GM23338 (cell line): ENCODE results near the gene RTL1. TPM values are rescaled to one million over a fixed set of nuclear protein-coding genes. Genes with fewer than 3 reads are reported as not detected.

Experiments
- ATAC-seq: fragments of 200-7000 bp; cut with Tn5 transposase; 3 replicates; pipeline ENCODE4 v1.9.1; 2020
- DNase-seq: peaks from one replicate; pipeline ENCODE4 v3.0.0-alpha.2; 2015; ENCODE audit warnings: low spot score
- H2AFZ ChIP-seq: fragments of 200-600 bp; sonication (generic); 2 replicates; pipeline ENCODE4 v1.8.0; 2016; ENCODE audit warnings: antibody characterized with exemption, mild to moderate bottlenecking, moderate library complexity
- H3F3A ChIP-seq: fragments of 200-600 bp; sonication (generic); replicated peaks from 2 replicates; pipeline ENCODE4 v1.8.0; 2017; ENCODE audit warnings: antibody characterized with exemption, mixed run types, low read depth
- H3K27ac ChIP-seq: fragments of 200-600 bp; sonication (generic); 2 replicates; pipeline ENCODE4 v1.6.1; 2016; ENCODE audit warnings: low read depth
- H3K27me3 ChIP-seq: fragments of 200-600 bp; sonication (generic); 2 replicates; pipeline ENCODE4 v1.8.0; 2016; ENCODE audit warnings: mild to moderate bottlenecking, mixed run types, moderate library complexity; ENCODE audit not compliant: insufficient read depth
- H3K36me3 ChIP-seq: fragments of 200-600 bp; sonication (generic); 2 replicates; pipeline ENCODE4 v1.8.0; 2016; ENCODE audit warnings: mild to moderate bottlenecking; ENCODE audit not compliant: insufficient read depth
- H3K4me1 ChIP-seq: fragments of 200-600 bp; sonication (generic); 2 replicates; pipeline ENCODE4 v1.8.0; 2016; ENCODE audit warnings: mild to moderate bottlenecking, moderate library complexity; ENCODE audit not compliant: insufficient read depth
- H3K4me2 ChIP-seq: fragments of 200-600 bp; sonication (generic); 2 replicates; pipeline ENCODE4 v1.7.1; 2017; ENCODE audit warnings: mixed run types
- H3K4me3 ChIP-seq: fragments of 200-600 bp; sonication (generic); 2 replicates; pipeline ENCODE4 v1.6.1; 2016; ENCODE audit warnings: mixed run types
- H3K79me2 ChIP-seq: fragments of 200-600 bp; sonication (generic); replicated peaks from 2 replicates; pipeline ENCODE4 v1.8.0; 2017; ENCODE audit warnings: mild to moderate bottlenecking; ENCODE audit not compliant: insufficient read depth
- H3K9me2 ChIP-seq: fragments of 200-600 bp; sonication (generic); 2 replicates; pipeline ENCODE4 v1.8.0; 2017; ENCODE audit not compliant: insufficient read depth
- H4K20me1 ChIP-seq: fragments of 200-600 bp; sonication (generic); replicated peaks from 2 replicates; pipeline ENCODE4 v1.8.0; 2017; ENCODE audit warnings: mild to moderate bottlenecking; ENCODE audit not compliant: insufficient read depth
- H3K27ac Mint-ChIP-seq: 2 replicates; pipeline ENCODE4 v1.8.0; 2020; ENCODE audit warnings: inconsistent platforms, mild to moderate bottlenecking, moderate library complexity, mixed read lengths
- H3K27me3 Mint-ChIP-seq: 3 replicates; pipeline ENCODE4 v1.8.0; 2022; ENCODE audit warnings: low read depth, mild to moderate bottlenecking, moderate library complexity, mixed read lengths, inconsistent platforms; ENCODE audit not compliant: insufficient read depth, poor library complexity
- H3K36me3 Mint-ChIP-seq: 3 replicates; pipeline ENCODE4 v1.8.0; 2021; ENCODE audit warnings: low read depth, mild to moderate bottlenecking, inconsistent platforms, moderate library complexity, mixed read lengths
- H3K4me1 Mint-ChIP-seq: 3 replicates; pipeline ENCODE4 v1.8.0; 2020; ENCODE audit warnings: mild to moderate bottlenecking, inconsistent platforms, mixed read lengths
- H3K4me3 Mint-ChIP-seq: 3 replicates; pipeline ENCODE4 v1.8.0; 2021; ENCODE audit warnings: moderate library complexity, mild to moderate bottlenecking, inconsistent platforms, mixed read lengths
- H3K9me3 Mint-ChIP-seq: 3 replicates; pipeline ENCODE4 v1.8.0; 2020; ENCODE audit warnings: moderate library complexity, mild to moderate bottlenecking, inconsistent platforms, mixed read lengths
- EZH2 ChIP-seq: fragments of 200-600 bp; sonication (generic); IDR thresholded peaks from one replicate; pipeline ENCODE4 v1.8.0; 2017; ENCODE audit warnings: antibody characterized with exemption, mild to moderate bottlenecking, low read depth; ENCODE audit not compliant: unreplicated experiment
- EZH2phosphoT487 ChIP-seq: fragments of 200-600 bp; sonication (generic); IDR thresholded peaks from one replicate; pipeline ENCODE4 v1.8.1; 2018; ENCODE audit warnings: antibody characterized with exemption; ENCODE audit not compliant: unreplicated experiment
- JUNB ChIP-seq: IDR thresholded peaks from one replicate; pipeline ENCODE4 v1.6.1; 2016; ENCODE audit warnings: antibody characterized with exemption; ENCODE audit not compliant: unreplicated experiment
- NANOG ChIP-seq: IDR thresholded peaks from 2 replicates; pipeline ENCODE4 v1.6.1; 2016; ENCODE audit warnings: antibody characterized with exemption, borderline replicate concordance
- ZNF114 ChIP-seq: fragments of 250-450 bp; sonication (Bioruptor Pico); IDR thresholded peaks from 2 replicates; pipeline ENCODE4 v1.5.0; 2020; ENCODE audit warnings: mild to moderate bottlenecking, moderate library complexity
- ZNF331 ChIP-seq: fragments of 250-450 bp; sonication (Bioruptor Pico); IDR thresholded peaks from 2 replicates; pipeline ENCODE4 v1.5.0; 2020; ENCODE audit warnings: low read depth, mild to moderate bottlenecking, moderate library complexity
- polyA plus RNA-seq: library from polyadenylated mRNA; unstranded; fragments of >200 nt; fragmentation: Nextera tagmentation; extraction: Ambion mirVana; gene quantifications from 2 replicates; pipeline ENCODE4 v1.2.1, GENCODE V29; 2016
- total RNA-seq: library from RNA; depleted of rRNA; stranded (reverse); fragments of >200 nt; shearing (Covaris generic); gene quantifications from 2 replicates; pipeline ENCODE4 v1.2.3, GENCODE V29; 2014
- TF ChIP-seq, protein P1 (sequence below): fragments of 250-450 bp; sonication (Bioruptor Pico); IDR thresholded peaks from 2 replicates; pipeline ENCODE4 v1.5.0; 2020; ENCODE audit warnings: mild to moderate bottlenecking, moderate library complexity
- TF ChIP-seq, protein P2 (sequence below): IDR thresholded peaks from 2 replicates; pipeline ENCODE4 v1.6.1; 2016; ENCODE audit warnings: antibody characterized with exemption

Gene RTL1
- total and polyA plus RNA-seq, 2 experiments from 2014 or later, result not detected

DNA sequence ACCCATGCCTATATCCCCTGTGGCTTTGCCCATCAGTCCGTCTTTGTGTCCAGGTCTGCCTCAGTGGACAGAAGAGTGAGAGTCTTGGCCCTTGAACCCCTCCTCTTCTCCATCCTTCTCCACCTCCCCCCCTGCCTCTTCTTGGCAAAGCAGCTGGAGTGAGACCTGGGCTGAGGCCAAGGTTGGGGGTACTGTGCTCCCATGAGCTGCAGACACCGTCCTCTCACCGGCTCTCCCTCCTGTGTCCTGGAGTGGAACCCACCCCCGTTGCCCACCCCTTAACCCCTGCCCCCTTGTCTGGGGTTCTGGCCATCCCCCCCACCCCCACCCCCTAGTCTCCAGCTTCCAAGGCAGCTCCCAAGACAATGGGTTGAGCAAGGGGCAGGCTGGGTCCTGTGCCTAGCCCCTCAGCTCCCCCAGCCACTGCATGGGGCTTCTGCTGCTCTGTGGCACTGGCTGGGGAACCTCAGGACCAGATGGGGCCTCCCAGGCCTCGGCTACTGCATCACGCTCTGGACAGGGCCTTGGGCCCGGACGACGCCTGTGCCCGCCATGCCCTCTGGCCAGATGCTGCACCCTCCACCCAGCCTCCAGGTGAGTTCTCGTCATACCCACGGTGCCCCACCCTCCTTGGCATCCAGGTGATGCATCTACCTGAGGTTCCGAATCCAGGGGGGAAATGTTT is 35.7 kb downstream of the RTL1 start:
- Histone ChIP-seq H2AFZ (no peak overlapping the region), H3K9me2 (no peaks in the 10 kb centered on the region), H3K4me3 (no peak overlapping the region), H3K79me2 (no peaks in the 10 kb centered on the region), H3K4me2 (no peak overlapping the region), H3K27me3 (no peaks in the 10 kb centered on the region), H3F3A (no peaks in the 10 kb centered on the region), H3K27ac (no peak overlapping the region), H3K36me3 (no peaks in the 10 kb centered on the region; the same call in 1 of the 2 replicates), H3K4me1 (no peaks in the 10 kb centered on the region), H4K20me1 (no peaks in the 10 kb centered on the region)
- Mint-ChIP-seq H3K4me1 (no peaks in the 10 kb centered on the region), H3K36me3 (peaks cover 2% of the 10 kb centered on the region), H3K9me3 (peaks cover 17% of the 10 kb centered on the region), H3K27ac (no peak overlapping the region), H3K27me3 (peaks cover 20% of the 10 kb centered on the region), H3K4me3 (no peak overlapping the region)
- DNase-seq, result no peak
- TF ChIP-seq EZH2phosphoT487 (no peak), NANOG (no peak)
- ATAC-seq, result no peak

DNA sequence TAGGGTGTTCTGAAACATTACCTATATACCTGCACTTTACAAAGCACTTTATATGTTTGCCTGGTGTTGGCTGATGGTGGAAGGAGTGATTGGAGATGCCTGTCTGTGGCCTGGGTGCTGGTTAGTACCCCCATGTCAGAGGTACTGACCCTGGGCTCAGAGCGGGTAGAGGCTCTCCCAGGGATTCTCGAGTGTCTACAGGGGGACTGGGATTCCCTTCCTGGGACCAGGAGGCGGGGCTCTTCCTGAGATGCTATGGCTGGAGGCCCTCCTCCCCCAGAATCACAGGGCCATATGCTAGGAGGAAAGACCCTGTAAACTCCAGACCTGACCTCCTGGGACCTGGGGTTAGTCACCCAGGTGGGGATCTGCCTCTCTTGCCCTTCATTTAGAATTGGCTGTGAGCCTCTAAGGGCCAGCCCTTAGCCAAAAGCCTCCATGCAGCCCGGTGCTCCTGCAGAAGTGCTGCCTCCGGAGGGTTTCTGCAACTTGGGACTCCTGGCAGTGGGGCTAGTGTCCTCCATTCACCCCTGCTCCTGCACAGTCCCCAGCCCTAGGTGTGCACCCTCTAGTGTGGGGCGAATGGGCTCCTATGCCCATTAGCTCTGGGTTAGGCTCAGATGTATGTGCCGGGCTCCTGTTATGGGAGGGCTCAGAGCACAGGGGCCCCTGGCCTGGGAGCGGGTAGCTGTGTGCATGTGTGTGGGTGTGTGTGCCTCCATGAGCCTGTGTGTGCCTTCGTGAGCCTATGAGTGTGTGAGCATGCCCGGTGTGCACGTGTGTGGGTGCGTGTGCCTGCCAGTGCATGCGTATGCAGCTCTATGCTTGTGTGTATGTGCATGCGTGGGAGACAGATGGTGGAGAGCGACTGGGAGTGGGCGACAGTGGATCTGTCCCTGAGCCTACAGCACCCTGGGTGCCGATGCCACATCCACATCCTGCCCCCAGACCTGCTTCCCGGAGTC is 36.6 kb downstream of the RTL1 start:
- no peak for DNase-seq
- Histone ChIP-seq H3F3A (no peaks in the 10 kb centered on the region), H2AFZ (no peak overlapping the region), H3K4me2 (no peak overlapping the region), H3K4me1 (no peaks in the 10 kb centered on the region), H3K79me2 (no peaks in the 10 kb centered on the region), H3K36me3 (no peaks in the 10 kb centered on the region; the same call in 1 of the 2 replicates), H4K20me1 (no peaks in the 10 kb centered on the region), H3K9me2 (0 out of 2 replicates have a peak, but pooled peaks cover 6% of the 10 kb centered on the region), H3K27me3 (no peaks in the 10 kb centered on the region), H3K4me3 (no peak overlapping the region), H3K27ac (no peak overlapping the region)
- Mint-ChIP-seq H3K27ac (no peak overlapping the region), H3K4me3 (no peak overlapping the region), H3K36me3 (no peaks in the 10 kb centered on the region), H3K4me1 (no peaks in the 10 kb centered on the region), H3K9me3 (peaks cover 14% of the 10 kb centered on the region), H3K27me3 (peaks cover 17% of the 10 kb centered on the region)
- TF ChIP-seq ZNF331 (CRISPR knock-in tag), result no peak
- TF ChIP-seq ZNF114, result no peak
- TF ChIP-seq, protein P1, sequence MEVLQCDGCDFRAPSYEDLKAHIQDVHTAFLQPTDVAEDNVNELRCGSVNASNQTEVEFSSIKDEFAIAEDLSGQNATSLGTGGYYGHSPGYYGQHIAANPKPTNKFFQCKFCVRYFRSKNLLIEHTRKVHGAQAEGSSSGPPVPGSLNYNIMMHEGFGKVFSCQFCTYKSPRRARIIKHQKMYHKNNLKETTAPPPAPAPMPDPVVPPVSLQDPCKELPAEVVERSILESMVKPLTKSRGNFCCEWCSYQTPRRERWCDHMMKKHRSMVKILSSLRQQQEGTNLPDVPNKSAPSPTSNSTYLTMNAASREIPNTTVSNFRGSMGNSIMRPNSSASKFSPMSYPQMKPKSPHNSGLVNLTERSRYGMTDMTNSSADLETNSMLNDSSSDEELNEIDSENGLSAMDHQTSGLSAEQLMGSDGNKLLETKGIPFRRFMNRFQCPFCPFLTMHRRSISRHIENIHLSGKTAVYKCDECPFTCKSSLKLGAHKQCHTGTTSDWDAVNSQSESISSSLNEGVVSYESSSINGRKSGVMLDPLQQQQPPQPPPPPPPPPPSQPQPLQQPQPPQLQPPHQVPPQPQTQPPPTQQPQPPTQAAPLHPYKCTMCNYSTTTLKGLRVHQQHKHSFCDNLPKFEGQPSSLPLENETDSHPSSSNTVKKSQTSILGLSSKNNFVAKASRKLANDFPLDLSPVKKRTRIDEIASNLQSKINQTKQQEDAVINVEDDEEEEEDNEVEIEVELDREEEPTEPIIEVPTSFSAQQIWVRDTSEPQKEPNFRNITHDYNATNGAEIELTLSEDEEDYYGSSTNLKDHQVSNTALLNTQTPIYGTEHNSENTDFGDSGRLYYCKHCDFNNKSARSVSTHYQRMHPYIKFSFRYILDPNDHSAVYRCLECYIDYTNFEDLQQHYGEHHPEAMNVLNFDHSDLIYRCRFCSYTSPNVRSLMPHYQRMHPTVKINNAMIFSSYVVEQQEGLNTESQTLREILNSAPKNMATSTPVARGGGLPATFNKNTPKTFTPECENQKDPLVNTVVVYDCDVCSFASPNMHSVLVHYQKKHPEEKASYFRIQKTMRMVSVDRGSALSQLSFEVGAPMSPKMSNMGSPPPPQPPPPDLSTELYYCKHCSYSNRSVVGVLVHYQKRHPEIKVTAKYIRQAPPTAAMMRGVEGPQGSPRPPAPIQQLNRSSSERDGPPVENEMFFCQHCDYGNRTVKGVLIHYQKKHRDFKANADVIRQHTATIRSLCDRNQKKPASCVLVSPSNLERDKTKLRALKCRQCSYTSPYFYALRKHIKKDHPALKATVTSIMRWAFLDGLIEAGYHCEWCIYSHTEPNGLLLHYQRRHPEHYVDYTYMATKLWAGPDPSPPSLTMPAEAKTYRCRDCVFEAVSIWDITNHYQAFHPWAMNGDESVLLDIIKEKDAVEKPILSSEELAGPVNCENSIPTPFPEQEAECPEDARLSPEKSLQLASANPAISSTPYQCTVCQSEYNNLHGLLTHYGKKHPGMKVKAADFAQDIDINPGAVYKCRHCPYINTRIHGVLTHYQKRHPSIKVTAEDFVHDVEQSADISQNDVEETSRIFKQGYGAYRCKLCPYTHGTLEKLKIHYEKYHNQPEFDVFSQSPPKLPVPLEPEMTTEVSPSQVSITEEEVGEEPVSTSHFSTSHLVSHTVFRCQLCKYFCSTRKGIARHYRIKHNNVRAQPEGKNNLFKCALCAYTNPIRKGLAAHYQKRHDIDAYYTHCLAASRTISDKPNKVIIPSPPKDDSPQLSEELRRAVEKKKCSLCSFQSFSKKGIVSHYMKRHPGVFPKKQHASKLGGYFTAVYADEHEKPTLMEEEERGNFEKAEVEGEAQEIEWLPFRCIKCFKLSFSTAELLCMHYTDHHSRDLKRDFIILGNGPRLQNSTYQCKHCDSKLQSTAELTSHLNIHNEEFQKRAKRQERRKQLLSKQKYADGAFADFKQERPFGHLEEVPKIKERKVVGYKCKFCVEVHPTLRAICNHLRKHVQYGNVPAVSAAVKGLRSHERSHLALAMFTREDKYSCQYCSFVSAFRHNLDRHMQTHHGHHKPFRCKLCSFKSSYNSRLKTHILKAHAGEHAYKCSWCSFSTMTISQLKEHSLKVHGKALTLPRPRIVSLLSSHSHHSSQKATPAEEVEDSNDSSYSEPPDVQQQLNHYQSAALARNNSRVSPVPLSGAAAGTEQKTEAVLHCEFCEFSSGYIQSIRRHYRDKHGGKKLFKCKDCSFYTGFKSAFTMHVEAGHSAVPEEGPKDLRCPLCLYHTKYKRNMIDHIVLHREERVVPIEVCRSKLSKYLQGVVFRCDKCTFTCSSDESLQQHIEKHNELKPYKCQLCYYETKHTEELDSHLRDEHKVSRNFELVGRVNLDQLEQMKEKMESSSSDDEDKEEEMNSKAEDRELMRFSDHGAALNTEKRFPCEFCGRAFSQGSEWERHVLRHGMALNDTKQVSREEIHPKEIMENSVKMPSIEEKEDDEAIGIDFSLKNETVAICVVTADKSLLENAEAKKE (CRISPR knock-in tag), result no peak
- TF ChIP-seq EZH2, result no peak
- TF ChIP-seq NANOG, result no peak
- TF ChIP-seq, protein P2, sequence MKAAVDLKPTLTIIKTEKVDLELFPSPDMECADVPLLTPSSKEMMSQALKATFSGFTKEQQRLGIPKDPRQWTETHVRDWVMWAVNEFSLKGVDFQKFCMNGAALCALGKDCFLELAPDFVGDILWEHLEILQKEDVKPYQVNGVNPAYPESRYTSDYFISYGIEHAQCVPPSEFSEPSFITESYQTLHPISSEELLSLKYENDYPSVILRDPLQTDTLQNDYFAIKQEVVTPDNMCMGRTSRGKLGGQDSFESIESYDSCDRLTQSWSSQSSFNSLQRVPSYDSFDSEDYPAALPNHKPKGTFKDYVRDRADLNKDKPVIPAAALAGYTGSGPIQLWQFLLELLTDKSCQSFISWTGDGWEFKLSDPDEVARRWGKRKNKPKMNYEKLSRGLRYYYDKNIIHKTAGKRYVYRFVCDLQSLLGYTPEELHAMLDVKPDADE, result no peak
- no peak for TF ChIP-seq EZH2phosphoT487
- no peak for TF ChIP-seq JUNB
- ATAC-seq, result no peak
